ENCODE data around the gene HMGB2. TPM values are rescaled to one million over a fixed set of nuclear protein-coding genes. Genes with fewer than 3 reads are reported as not detected.

The HMGB2 gene
- total RNA-seq, 2 donors from 2014 or later = 16.2 to 18.7 TPM

- Histone ChIP-seq H3K27me3 (no peaks in the 10 kb centered on the region), H3K9me3 (no peaks in the 10 kb centered on the region), H3K36me3 (replicated peaks in 1 of 2; ENCODE audit: insufficient read depth in 1 of 2, low read depth in 2 of 2) (peaks cover 0 to 6% of the 10 kb centered on the region in 2 donors), H3K4me3 (no peak overlapping the region), H3K27ac (no peak overlapping the region), H3K4me1 (no peaks in the 10 kb centered on the region)
- TF ChIP-seq CTCF (IDR thresholded peaks at IDR 0.05) (no peak), POLR2A (IDR thresholded peaks at IDR 0.05) (no peak)
- intact Hi-C loops (cut with DNase I) = loop anchor here (10.0 kb wide), 1 partner anchor 170 kb away; no protein-coding TSS in a partner anchor
- 93 to 97% methylated on average over 5 of the region's 5 CpGs for WGBS, 2 donors
- DNase-seq (no peak), ATAC-seq (no peak)
Measured at GRCh38 chr4:173325007-173325736, 9.0 kb downstream of the HMGB2 start.

- Histone ChIP-seq H3K36me3 (replicated peaks in 1 of 2; ENCODE audit: insufficient read depth in 1 of 2, low read depth in 2 of 2) (peaks cover 0 to 6% of the 10 kb centered on the region in 2 donors), H3K4me1 (no peaks in the 10 kb centered on the region), H3K27ac (no peak overlapping the region), H3K9me3 (no peaks in the 10 kb centered on the region), H3K4me3 (no peak overlapping the region), H3K27me3 (no peaks in the 10 kb centered on the region)
- no peak for TF ChIP-seq POLR2A (IDR thresholded peaks at IDR 0.05)
- TF ChIP-seq CTCF (IDR thresholded peaks at IDR 0.05) = no peak
- DNase-seq (no peak), ATAC-seq (no peak)
- 71 to 85% methylated on average over 2 of the region's 2 CpGs for WGBS, 2 donors
- intact Hi-C loops (cut with DNase I) = loop anchor here (5.0 to 10.0 kb wide), 2 partner anchors 98 to 175 kb away; no protein-coding TSS in a partner anchor
Measured at GRCh38 chr4:173319696-173320095, 14.5 kb downstream of the HMGB2 start.

DNA sequence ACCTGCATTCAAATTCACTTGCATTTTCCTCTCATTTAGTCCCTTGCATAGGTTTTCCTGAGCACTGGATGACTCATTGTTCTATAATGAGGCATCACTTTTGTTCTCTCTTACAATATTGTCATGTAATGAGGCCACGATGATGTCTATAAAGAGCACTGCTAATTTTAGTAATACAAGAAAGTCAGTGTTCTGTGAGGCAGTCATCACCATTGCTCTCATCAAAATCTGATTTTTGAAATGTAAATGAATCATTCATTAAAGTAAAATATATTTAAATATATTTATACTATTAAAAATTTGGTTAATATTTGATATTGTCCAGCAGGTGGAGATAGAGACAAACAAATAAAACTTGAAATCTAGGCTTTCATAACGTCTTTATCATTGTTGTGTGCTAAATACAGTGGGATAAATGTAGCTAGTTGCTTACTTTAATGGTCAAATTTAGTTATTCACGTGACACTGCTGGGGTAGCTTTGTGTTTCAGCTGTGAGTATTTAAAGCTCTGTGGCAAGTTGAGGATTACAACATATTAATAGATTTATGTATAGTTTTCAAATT, 15.4 kb downstream of the HMGB2 start:
- intact Hi-C loops (cut with DNase I) = loop anchor here (5.0 kb wide), 1 partner anchor 99 kb away; no protein-coding TSS in a partner anchor
- Histone ChIP-seq H3K27ac (no peak overlapping the region), H3K4me3 (no peak overlapping the region), H3K36me3 (replicated peaks in 1 of 2; ENCODE audit: insufficient read depth in 1 of 2, low read depth in 2 of 2) (peaks cover 0 to 6% of the 10 kb centered on the region in 2 donors), H3K27me3 (no peaks in the 10 kb centered on the region), H3K9me3 (no peaks in the 10 kb centered on the region), H3K4me1 (no peaks in the 10 kb centered on the region)
- ATAC-seq (peak; percentile 50), DNase-seq (no peak)
- WGBS, 2 donors = 24 to 32% methylated on average over 3 of the region's 3 CpGs
- TF ChIP-seq CTCF (IDR thresholded peaks at IDR 0.05) (peak in 6 of 7 experiments; percentile 25 to 47 (median 40)), POLR2A (IDR thresholded peaks at IDR 0.05) (no peak)

DNA sequence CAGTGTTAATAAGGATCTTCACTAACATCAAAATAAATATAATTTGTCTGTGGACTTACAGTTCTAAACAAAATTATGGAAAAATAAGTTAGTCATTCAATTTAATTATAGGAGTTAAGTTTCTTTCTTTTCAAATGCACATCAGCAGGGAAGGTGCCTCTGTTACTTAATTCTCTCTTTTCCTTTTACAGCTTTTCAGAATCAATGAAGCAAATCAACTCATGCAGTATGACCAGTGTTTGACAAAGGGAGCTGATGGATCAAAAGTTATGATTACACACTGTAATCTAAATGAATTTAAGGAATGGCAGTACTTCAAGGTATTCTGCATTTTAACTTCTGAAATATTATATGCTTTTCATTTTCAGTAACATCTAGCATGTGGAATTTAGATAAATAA, 15.9 kb downstream of the HMGB2 start:
- Histone ChIP-seq H3K36me3 (replicated peaks in 1 of 2; ENCODE audit: insufficient read depth in 1 of 2, low read depth in 2 of 2) (peaks cover 0 to 6% of the 10 kb centered on the region in 2 donors), H3K27ac (no peak overlapping the region), H3K9me3 (no peaks in the 10 kb centered on the region), H3K27me3 (no peaks in the 10 kb centered on the region), H3K4me3 (no peak overlapping the region), H3K4me1 (no peaks in the 10 kb centered on the region)
- no peak for TF ChIP-seq POLR2A (IDR thresholded peaks at IDR 0.05)
- TF ChIP-seq CTCF (IDR thresholded peaks at IDR 0.05) = no peak
- ATAC-seq (no peak), DNase-seq (no peak)
- intact Hi-C loops (cut with DNase I) = loop anchor here (5.0 kb wide), 1 partner anchor 99 kb away; no protein-coding TSS in a partner anchor

Measured in body of pancreas (tissue), 4 donors.